HCT116 (cell line): ENCODE measurements around the gene TSPAN3. TPM values are rescaled to one million over a fixed set of nuclear protein-coding genes. Genes with fewer than 3 reads are reported as not detected.
A peak's percentile ranks its signal among the peaks of the same experiment; 100 is the strongest.

Experiments used
- ATAC-seq: fragments of 200-7000 bp; cut with Tn5 transposase; 2 replicates; pipeline ENCODE4 v1.9.1; 2020; ENCODE audit warnings: mild to moderate bottlenecking, moderate library complexity
- BruUV-seq: library from RNA; stranded (reverse); fragments of 400-500 nt; replicated peaks from 2 replicates; lab custom pipeline; 2021; lab: Mats Ljungman, UMichigan
- CTCF ChIA-PET: fragments of 300-600 bp; sonication (Branson Sonifier 250); formaldehyde crosslinking; loops from one replicate; lab custom pipeline; 2021; ENCODE audit warnings: antibody characterized with exemption; lab: Charles Lee
- POLR2A ChIA-PET: fragments of 300-600, 350-600 bp; sonication (Branson Sonifier 250); formaldehyde crosslinking; loops from one replicate; lab custom pipeline; 2021; ENCODE audit warnings: antibody characterized with exemption; lab: Charles Lee
- RAD21 ChIA-PET, 2 experiments: fragments of 300-600 bp; sonication (Branson Sonifier 250); formaldehyde crosslinking; loops; one replicate each; lab custom pipeline; 2023; ENCODE audit warnings: low total read pairs in 2 of 2; ENCODE audit not compliant: uncharacterized antibody in 2 of 2, unreplicated experiment in 2 of 2, low non-redundant PET in 1 of 2; lab: Charles Lee
- DNase-seq: peaks from one replicate; pipeline ENCODE4 v3.0.0-alpha.2; 2010; ENCODE audit warnings: low read depth, low spot score
- H2AFZ ChIP-seq: fragments of 200-600 bp; shearing (Covaris generic), sonication (generic); 2 replicates; pipeline ENCODE4 v1.6.1; 2017; ENCODE audit warnings: low read depth, mixed run types, mixed read lengths, antibody characterized with exemption, low read length; ENCODE audit not compliant: poor library complexity, severe bottlenecking
- H3K27ac ChIP-seq: 2 replicates; pipeline ENCODE4 v1.5.1; 2012; ENCODE audit warnings: low read depth, low read length
- H3K27me3 ChIP-seq: fragments of 200-600 bp; sonication (generic); 2 replicates; pipeline ENCODE4 v1.6.1; 2016; ENCODE audit warnings: mixed run types, low read length, mixed read lengths; ENCODE audit not compliant: insufficient read depth
- H3K36me3 ChIP-seq, 2 experiments: fragments of 200-500 bp in 1 of 2; fragments of 200-600 bp in 1 of 2; sonication (Bioruptor generic) in 1 of 2; sonication (generic) in 1 of 2; 2 replicates each; pipeline versions ENCODE4 v1.5.1 to v1.6.1; 2014 to 2016; ENCODE audit warnings: low read length in 2 of 2, inconsistent platforms in 1 of 2, mixed read lengths in 1 of 2, mixed run types in 1 of 2; ENCODE audit not compliant: insufficient read depth in 2 of 2, control insufficient read depth in 1 of 2
- H3K4me1 ChIP-seq, 2 experiments: fragments of 200-600 bp in 1 of 2; sonication (generic) in 1 of 2; 2 replicates each; pipeline versions ENCODE4 v1.5.1 to v1.6.1; 2012 to 2017; ENCODE audit warnings: low read length in 2 of 2, inconsistent platforms in 1 of 2, mild to moderate bottlenecking in 1 of 2, mixed read lengths in 1 of 2, mixed run types in 1 of 2, moderate library complexity in 1 of 2; ENCODE audit not compliant: insufficient read depth in 2 of 2, control insufficient read depth in 1 of 2
- H3K4me2 ChIP-seq: fragments of 200-600 bp; sonication (generic); 2 replicates; pipeline ENCODE4 v1.6.1; 2017; ENCODE audit warnings: mixed run types, low read length, mixed read lengths
- H3K4me3 ChIP-seq, 2 experiments: fragments of 200-600 bp in 1 of 2; sonication (generic) in 1 of 2; replicated peaks in 1 of 2; 2 replicates each; pipeline ENCODE4 v1.5.1; 2011 to 2016; ENCODE audit warnings: low read length in 2 of 2, control low read depth in 1 of 2, low read depth in 1 of 2, mild to moderate bottlenecking in 1 of 2, mixed read lengths in 1 of 2, mixed run types in 1 of 2
- H3K79me2 ChIP-seq: fragments of 200-600 bp; sonication (generic); 2 replicates; pipeline ENCODE4 v1.6.1; 2017; ENCODE audit warnings: mild to moderate bottlenecking, mixed run types, low read length, moderate library complexity, mixed read lengths; ENCODE audit not compliant: insufficient read depth
- H3K9ac ChIP-seq: fragments of 200-600 bp; sonication (generic); 2 replicates; pipeline ENCODE4 v1.6.1; 2016; ENCODE audit warnings: low read length, mixed read lengths
- H3K9me2 ChIP-seq: fragments of 200-600 bp; sonication (generic), shearing (Covaris generic); 2 replicates; pipeline ENCODE4 v1.6.1; 2017; ENCODE audit warnings: mixed run types, mild to moderate bottlenecking, moderate library complexity; ENCODE audit not compliant: insufficient read depth
- H3K9me3 ChIP-seq, 2 experiments: fragments of 200-500 bp in 1 of 2; fragments of 200-600 bp in 1 of 2; sonication (Bioruptor generic) in 1 of 2; sonication (generic) in 1 of 2; 2 replicates each; pipeline ENCODE4 v1.6.1; 2014 to 2017; ENCODE audit warnings: low read length in 2 of 2, mixed read lengths in 2 of 2, inconsistent platforms in 1 of 2, low read depth in 1 of 2, mild to moderate bottlenecking in 1 of 2, mixed run types in 1 of 2, moderate library complexity in 1 of 2; ENCODE audit not compliant: control insufficient read depth in 1 of 2, insufficient read depth in 1 of 2
- H4K20me1 ChIP-seq: fragments of 200-600 bp; sonication (generic), shearing (Covaris generic); 2 replicates; pipeline ENCODE4 v1.6.1; 2017; ENCODE audit warnings: mixed run types, mild to moderate bottlenecking, moderate library complexity; ENCODE audit not compliant: insufficient read depth
- CTCF ChIP-seq, 3 experiments: fragments of 200-600 bp in 1 of 3; sonication (generic) in 1 of 3; IDR thresholded peaks in 2 of 3; conservative IDR thresholded peaks in 1 of 3; 2 replicates each; pipeline ENCODE4 v1.5.1; 2012 to 2017; ENCODE audit warnings: low read depth in 2 of 3, low read length in 2 of 3, antibody characterized with exemption in 1 of 3, borderline replicate concordance in 1 of 3, control low read depth in 1 of 3, mild to moderate bottlenecking in 1 of 3, mixed read lengths in 1 of 3, mixed run types in 1 of 3, moderate library complexity in 1 of 3; ENCODE audit not compliant: insufficient read depth in 1 of 3
- RAD21 ChIP-seq: IDR thresholded peaks from 2 replicates; pipeline ENCODE4 v1.6.1; 2012; ENCODE audit warnings: low read depth, mild to moderate bottlenecking
- SP1 ChIP-seq: IDR thresholded peaks from 2 replicates; pipeline ENCODE4 v1.6.1; 2012; ENCODE audit warnings: low read depth
- intact Hi-C: fragments of 100-400 bp; cut with micrococcal nuclease; formaldehyde crosslinking; loops from 2 replicates; pipeline ENCODE4 v1.10.0; 2022
- total RNA-seq: library from RNA; stranded (reverse); gene quantifications from one replicate; pipeline ENCODE4 v1.2.1, GENCODE V29; 2021; ENCODE audit not compliant: unreplicated experiment

TSPAN3 gene
- total RNA-seq, 1 experiment from 2014 or later, result 140 TPM

- H4K20me1 ChIP-seq, result no peaks in the 10 kb centered on the region
- POLR2A ChIA-PET, result no interaction called here
- intact Hi-C loops, result loop anchor here (2.0 to 5.0 kb wide), 3 partner anchors 472 to 798 kb away; no protein-coding TSS in a partner anchor
Measured at GRCh38 chr15:77024273-77025082, 46.4 kb downstream of the TSPAN3 start.

More at GRCh38 chr15:77024273-77025082, 46.4 kb downstream of the TSPAN3 start:
- ATAC-seq (peak; percentile 87), DNase-seq (no peak)
- ChIA-PET CTCF (interaction anchor here (0.8 to 3.7 kb wide), 9 partner anchors 8 to 846 kb away, joined by 3 to 21 read pairs (median 3); no protein-coding TSS in a partner anchor), RAD21 (no interaction called here)
- Histone ChIP-seq H3K27me3 (no peaks in the 10 kb centered on the region), H3K79me2 (no peaks in the 10 kb centered on the region), H3K4me3 (no peak overlapping the region), H3K4me1 (peaks cover 0 to 2% of the 10 kb centered on the region in 2 experiments; a peak in 1 of 4 replicates), H3K36me3 (no peaks in the 10 kb centered on the region), H2AFZ (no peak overlapping the region), H3K9me3 (no peaks in the 10 kb centered on the region), H3K9me2 (no peaks in the 10 kb centered on the region), H3K9ac (no peak overlapping the region), H3K4me2 (peak overlapping the region; percentile 25; the same call in 1 of the 2 replicates), H3K27ac (no peak overlapping the region)
- peak; percentile 75 for TF ChIP-seq RAD21
- no peak for TF ChIP-seq SP1
- peak; percentile 65 to 98 (median 94); a peak in 5 of 6 replicates for TF ChIP-seq CTCF (IDR thresholded peaks at IDR 0.05 in 2 of 3, conservative IDR thresholded peaks at IDR 0.05 in 1 of 3; ENCODE audit: borderline replicate concordance in 1 of 3, insufficient read depth in 1 of 3, low read depth in 2 of 3, low read length in 2 of 3)
- BruUV-seq, result no TSS peak
